ENCODE data around the gene CLIC3.
"Not testable (repeated sequence)": the region's sequence is repeated elsewhere in the genome, so short reads cannot be mapped to it uniquely, and the experiment has no call there.

The CLIC3 gene, protein sequence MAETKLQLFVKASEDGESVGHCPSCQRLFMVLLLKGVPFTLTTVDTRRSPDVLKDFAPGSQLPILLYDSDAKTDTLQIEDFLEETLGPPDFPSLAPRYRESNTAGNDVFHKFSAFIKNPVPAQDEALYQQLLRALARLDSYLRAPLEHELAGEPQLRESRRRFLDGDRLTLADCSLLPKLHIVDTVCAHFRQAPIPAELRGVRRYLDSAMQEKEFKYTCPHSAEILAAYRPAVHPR

GRCh38 chr9:136996361-136997292 lies at the start of gene CLIC3:
TSS of gene CLIC3 (minus strand) at chr9:136996568. CDS start at chr9:136996543, 25 bp downstream.
- DNase-seq, result peak in 4 of 6 experiments; percentile 20 to 43 (median 24)

- no peak for DNase-seq
These were observed 49.1 kb upstream of the CLIC3 start for GRCh38 chr9:137045294-137046087.

DNA sequence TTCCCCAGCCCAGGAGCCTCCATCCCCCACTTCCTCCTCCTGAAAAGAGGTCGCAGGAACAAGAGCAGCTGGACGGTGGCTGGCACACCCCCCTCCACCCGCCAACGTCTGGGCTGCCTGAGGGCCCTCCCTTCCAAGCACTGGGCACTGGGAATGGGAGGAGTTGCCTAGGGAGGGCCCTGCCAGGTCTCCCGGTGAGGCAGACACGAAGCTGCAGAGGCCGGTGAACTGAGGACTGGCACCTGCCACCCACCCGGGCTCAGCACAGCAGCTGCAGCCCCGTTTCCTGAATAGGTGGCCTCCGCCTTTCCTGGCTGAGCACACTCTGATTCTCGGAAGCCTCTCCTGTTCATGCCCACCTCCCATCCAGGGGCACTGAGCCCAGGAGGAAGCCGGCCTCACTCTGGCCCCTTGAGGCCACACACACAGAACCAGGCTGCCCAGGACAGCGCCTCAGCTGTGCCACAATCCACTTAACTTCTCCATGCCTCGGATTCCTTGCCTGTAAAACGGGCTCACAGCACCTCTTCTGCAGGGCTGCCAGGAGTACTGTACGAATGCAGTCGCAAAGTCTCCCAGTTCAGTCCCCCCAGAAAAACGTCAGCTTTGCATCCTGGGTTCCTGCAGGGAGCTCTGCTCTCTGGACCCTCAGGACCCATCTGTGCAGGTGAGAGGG lies 48.3 kb upstream of the CLIC3 start:
- DNase-seq, result no peak

DNA sequence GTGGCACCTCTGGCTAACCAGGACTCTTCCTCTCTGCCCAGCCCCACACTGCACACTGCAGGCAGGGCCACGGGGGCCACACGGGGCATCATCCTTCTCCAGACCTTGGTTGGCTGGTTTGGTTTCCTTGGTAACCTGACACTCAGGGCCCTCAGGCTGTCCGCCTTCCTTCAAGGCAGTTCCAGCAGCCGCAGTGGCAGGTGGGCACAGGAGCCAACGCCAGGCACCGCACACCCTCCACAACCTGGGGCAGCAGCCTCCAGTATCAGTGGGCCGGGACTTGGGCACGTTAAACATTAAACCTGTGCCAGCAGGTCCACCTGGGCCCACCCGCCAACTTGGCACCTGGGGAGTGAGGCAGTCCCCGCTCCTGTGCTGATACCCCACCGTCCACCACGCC lies 47.7 kb upstream of the CLIC3 start:
- no peak for DNase-seq

GRCh38 chr9:137042751-137043727 lies 46.7 kb upstream of the CLIC3 start:
- no peak for DNase-seq

DNA sequence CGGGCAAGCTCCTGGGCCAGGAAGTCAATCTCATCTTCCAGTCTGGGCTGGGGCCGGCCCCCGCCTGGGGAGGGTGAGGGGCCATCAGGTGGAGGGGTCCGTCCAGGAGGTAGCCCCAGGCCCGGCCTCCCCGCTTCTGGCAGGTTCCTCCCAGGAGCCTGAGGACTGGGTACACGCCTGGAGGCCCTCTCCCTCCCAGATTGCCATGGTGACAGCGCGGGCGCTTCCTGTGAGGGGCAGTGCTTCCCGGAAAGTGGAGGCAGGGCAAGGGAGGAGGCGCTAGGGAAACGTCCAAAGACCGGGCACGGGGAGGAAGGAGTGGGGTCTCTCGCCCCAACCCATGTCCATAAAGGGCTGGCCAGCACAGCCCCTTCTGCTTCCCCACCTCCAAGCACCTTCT lies 44.8 kb upstream of the CLIC3 start:
- no peak for DNase-seq

DNA sequence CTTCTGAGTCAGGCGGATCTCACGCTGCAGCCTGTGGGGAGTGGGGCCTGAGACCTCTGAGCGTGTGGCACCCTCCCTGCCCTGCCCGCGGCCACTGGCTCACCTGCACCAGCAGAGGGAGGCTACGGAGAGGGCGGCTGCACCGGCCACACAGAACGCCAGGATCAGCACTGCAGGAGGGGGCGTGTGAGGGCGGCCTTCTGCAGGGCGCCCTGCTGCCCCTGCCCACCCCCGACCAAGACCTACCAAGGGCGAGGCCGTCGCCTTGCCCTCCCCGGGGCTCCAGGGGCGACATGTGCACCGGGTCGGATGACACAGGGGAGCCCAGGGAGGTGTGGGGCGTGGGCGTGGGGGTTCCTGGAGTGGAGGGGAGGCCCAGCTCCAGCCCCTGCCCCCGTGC lies 44.2 kb upstream of the CLIC3 start:
- no peak for DNase-seq

GRCh38 chr9:137039611-137040366 lies 43.4 kb upstream of the CLIC3 start:
- no peak for DNase-seq

GRCh38 chr9:137038916-137039315 lies 42.5 kb upstream of the CLIC3 start:
- no peak for DNase-seq

DNA sequence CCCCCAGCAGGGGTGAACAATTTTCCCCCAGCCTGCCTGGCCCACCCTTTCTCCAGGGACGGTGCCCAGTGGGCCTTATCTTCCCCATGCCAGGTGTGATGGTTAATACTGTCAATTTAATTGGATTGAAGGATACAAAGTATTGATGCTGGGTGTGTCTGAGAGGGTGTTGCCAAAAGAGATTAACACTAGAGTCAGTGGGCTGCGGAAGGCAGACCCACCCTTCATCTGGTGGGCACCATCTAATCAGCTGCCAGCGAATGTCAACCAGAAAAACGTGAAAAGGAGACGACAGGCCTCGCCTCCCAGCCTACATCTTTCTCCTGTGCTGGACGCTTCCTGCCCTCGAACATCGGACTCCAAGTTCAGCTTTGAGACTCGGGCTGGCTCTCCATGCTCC lies 41.1 kb upstream of the CLIC3 start:
- no peak for DNase-seq

DNA sequence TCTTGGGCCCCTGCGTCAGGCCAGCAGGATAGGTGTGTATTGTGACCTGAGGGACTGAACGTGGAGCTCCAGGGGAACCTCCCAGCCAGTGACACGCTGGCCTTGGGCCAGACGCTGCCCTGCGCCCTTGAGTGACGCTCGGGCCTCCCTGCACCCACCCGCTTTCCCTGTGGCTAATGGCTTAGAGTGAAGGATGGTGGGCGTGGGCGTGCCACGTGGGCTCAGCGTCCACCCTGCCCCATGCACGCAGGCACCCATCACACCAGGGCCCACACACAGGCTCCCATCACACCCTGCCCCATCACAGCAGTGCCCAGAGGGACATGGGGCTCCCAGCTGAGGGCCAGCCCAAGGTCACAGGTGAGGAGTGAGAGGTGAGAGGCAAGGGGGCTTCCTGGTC lies 40.7 kb upstream of the CLIC3 start:
- DNase-seq, result no peak

- DNase-seq, result no peak
These were observed 39.6 kb upstream of the CLIC3 start for GRCh38 chr9:137035937-137036336.

DNA sequence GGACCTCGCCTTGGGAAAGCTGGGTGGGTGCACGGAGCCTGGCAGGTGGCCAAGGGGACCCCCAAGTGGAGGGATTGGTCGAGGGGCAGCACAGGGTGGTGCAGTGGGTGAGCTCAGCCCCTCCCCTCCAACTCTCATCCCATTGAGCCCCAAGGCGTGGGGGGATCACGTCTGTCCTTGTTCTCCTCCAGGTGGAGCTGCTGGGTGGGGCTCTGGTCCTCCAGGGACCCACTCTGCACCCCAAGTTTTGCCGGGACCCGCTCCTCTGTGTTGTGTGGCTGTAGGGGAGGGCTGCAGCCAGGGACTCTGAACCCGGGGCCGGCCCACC lies 39.1 kb upstream of the CLIC3 start:
- no peak for DNase-seq

- peak; percentile 67 to 86 (median 78) for DNase-seq
These were observed 38.5 kb upstream of the CLIC3 start for GRCh38 chr9:137034709-137035506.

DNA sequence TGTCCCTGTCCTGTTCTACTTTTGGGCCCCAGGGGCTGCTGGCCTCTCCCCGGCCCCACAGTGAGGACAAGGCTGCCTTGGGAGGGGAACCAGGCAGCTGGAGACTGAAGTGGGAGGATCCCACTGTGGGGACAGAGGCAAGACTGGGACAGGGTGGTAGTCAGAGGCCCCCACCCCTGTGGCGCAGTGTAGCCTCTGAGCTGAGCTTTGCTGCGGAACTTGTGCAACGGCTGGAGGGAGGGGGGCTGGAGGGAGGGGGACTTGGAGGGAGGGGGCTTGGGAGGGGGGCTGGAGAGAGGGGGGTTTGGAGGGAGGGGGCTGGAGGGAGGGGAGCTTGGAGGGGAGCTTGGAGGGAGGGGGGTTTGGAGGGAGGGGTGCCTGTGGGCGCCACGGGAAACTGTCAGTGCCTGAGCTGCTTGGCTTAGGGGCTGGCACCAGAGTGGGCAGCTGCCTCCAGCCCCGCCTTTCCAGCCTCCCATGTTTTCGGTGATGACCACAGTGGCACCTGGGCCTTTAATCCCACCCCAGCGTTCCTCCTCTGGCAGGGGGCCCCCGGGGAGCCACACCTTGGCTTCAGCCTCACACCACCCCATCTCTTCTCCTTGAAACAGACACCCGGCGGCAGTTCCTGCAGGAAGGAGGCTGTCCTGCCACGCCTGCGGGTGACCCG lies 37.8 kb upstream of the CLIC3 start:
- DNase-seq, result peak in 1 of 6 experiments; percentile 43

DNA sequence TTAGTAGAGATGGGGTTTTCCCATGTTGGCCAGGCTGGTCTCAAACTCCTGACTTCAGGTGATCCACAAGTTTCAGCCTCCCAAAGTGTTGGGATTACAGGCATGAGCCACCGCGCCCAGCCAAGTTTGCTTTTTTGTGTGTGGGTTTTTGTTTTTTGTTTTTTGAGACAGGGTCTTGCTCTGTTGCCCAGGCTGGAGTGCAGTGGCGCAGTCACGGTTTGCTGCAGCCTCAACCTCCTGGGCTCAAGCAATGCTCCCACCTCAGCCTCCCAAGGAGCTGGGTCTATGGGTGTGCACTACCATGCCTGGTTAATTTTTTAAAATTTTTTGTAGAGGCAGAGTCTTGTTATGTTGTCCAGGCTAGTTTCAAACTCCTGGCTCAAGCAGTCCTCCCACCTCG lies 37.1 kb upstream of the CLIC3 start:
- DNase-seq, result not testable (repeated sequence)

DNA sequence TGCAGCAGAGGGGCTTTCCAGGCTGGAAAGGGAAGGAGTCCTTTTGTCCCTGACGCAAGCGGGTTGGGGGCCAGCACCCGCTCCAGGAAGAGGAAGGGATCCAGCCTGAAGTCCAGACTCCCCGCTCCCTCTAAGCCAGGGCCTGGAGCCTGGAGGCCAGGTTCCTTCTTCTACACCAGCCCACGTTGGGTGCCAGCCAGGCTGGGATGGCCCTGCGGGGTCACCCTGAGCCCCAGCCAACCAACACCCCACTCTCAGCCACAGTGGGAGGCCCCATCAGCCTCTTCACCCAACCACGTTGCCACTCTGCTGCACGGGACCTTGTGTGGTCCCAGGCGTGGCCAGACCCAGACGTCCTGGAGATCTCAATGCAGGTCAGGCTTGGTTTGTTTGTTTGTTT lies 36.5 kb upstream of the CLIC3 start:
- DNase-seq, result no peak

DNA sequence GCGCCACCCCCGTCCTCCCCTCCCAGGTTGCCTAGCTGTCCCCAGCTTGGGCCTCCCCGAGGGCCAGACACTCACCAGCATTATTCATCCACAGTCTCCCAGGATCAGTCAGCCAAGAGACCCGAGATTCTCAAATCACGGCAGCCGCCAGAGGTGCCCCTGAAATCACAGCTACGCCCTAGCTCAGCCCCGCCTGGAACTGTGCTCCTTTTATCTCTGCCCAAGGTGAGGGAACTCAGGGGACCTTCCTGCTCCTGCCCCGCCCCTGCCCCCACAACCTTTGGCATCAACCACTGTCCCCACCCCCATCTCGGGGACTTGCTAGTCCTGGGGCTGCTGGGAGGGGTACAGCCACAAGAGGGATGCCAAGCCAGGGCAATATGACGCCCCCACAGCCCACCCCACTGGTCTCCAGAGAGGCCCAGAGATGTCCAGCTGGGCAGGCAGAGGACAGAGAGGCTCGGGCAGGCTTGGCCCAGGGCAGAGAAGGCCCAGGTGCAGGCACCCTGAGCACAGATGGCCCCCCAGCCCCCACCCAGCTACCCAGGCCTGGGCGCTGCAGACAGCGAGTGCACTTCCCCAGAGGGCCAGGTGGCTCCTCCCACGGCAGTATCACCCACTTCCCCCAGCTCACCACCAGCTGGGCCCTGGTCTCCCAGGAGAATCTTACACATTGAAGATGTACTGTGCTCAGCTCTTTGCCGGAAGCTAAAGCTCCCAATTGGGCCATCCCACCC lies 35.7 kb upstream of the CLIC3 start, which contains the start of gene FUT7:
FUT7 (minus strand) TSS at position 185 of the 737 bp plus-strand sequence; CDS start at position 88, 97 bp downstream.
- no peak for DNase-seq
